UCSD-AML1 (cell line): Measurements from ENCODE around the gene EIF4G2.
A peak's percentile ranks its signal among the peaks of the same experiment; 100 is the strongest.
"Not testable (repeated sequence)": the region's sequence is repeated elsewhere in the genome, so short reads cannot be mapped to it uniquely, and the experiment has no call there.

ENCODE experiments used
- DNase-seq: peaks from one replicate; lab custom pipeline; 2025; ENCODE audit not compliant: unreplicated experiment; lab: John Stamatoyannopoulos, UW

EIF4G2 gene

DNA sequence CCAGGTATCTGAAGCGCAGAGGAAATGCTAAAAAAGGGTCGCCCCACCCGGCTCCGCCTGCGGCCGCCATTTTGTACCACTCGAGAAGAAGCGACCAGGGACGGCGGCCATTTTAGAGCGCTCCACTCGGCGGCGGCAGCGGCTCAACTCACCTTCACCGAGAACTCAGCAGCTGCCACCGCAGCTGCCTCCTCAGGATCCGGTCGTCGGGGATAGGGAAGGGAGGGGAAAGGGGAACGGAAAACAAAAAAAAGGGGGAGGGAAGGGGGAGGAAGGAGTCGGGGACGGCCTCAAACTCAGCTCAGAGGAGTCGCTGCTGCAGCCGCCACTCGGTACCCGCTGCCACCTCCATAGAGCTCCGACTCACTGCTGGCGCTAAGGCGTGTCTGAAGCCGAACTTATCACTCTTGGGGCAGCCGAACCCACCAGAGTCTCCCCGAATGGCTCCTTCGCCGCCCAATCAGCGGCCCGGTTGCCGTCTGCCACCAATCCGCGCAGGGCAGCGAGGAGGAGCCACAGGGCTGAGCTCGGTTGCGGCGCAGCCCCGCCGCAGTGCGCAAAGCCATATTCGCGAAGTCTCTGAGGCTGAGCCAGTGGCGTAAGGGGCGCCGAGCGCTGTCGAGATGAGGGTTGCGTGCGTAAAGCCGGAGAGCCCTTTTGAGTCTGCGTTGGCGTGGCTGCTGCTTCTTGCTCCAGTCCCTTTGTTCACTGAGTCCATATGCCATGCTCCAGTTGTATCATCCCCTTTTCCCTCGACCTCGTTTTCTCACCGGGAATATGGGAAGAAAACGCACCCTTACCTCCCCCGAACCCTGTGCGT lies at the start of gene EIF4G2:
TSS of gene EIF4G2 (minus strand) at position 374 of the 820 bp plus-strand sequence.
- peak; percentile 99 for DNase-seq

DNA sequence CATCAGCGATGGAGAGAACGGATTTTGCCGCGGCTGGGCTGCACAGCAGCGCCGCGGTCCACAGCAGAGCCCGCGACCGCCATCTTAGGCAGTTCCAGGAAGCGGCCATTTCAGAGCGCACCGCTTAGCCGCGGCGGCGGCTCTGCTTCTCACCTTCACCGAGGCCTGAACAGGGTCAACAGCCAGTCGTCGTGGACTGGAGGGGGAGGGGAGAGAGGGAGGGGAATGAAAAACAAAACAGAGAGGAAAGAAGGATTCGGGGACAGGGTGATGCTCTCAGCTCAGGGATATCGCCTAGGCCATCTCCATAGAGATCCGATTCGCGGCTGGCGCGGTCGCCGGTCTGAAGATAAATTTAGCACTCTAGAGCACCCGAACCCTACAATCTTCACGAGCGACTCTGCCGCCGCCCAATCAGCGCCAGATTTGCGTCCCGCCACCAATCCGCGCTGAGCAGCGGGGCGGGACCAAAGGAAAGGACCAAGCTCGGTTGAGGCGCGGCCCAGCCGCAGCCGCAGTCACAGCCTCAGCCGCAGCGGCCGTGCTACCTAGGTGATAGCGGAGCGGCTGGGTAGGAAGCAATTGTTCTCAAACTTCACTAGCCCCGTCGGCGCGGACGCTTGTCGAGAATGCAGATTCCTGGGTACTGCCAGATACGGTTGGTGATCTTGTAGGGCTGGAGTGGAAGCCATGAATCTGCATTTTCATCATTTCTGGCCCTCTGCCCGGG lies 49.1 kb upstream of the EIF4G2 start, which contains the start of gene ZBED5:
TSS of gene ZBED5 (minus strand) at position 345 of the 730 bp plus-strand sequence. CDS start 3,108 bp downstream, outside the sequence.
- DNase-seq = peak; percentile 98

DNA sequence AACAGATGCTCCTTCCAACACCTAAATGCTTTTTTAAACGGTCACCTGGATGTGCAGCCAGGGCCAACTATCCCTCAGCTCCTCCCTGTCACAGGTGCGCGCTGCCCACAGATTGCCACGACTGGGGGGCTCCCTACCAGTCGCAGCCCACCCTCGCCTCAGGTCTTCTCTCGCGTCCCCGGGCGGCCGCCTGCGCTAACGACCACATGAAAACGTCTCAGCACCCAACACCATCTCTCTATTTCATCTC lies 48.7 kb upstream of the EIF4G2 start:
- DNase-seq = no peak

DNA sequence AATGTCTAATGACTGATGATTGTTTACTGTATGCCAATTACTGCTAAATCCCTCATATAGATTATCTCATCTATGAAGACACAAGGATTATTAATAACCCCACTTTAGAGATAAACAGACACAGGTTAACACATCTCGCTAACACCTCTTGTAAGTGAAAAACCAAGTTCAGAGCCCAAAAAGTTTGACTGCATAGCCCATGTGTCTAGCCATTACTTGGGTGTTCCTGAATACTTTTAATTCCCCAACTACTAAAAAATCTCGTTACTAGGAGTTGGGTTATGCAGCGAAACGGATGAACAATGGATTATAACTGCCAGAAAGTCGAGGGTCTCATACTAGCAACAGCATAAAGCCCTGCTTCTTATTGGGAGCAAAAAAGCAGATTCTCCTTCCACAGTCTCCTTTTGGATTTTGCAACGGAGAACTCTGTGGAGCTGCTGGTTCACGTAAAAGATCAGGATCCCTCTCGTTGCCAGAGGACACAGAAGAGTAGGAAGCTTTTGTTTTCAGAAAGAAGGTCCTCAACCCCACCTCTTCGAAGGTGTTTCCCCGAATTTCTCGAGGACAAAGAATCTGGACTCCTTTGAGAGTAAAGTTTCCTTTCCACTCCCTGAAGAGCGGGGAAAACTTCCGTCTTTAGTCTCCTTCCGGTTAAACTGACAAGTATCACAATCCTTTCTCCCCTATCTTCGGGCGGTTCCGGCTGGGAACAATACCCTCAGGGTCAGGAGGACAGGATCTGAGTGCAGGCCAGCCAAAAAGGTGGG lies 48.1 kb upstream of the EIF4G2 start:
- DNase-seq = no peak

DNA sequence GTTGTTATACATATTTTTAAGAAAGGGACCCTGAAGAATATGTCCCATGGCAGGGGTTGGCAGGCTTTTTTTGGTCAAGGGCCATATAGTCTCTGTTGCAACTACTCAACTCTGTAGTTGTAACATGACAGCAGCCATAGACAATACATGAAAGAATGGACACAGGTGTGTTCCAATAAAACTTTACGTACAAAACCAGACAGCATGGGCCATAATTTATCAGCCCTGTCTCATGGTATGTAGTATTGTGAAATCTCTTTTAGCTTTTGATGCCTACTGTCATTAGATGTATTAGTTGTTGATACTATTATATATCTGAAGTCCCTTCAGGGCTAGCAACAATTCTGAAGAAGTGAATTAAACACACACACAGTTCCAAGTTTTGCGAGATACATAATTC lies 46.6 kb upstream of the EIF4G2 start:
- DNase-seq = no peak

DNA sequence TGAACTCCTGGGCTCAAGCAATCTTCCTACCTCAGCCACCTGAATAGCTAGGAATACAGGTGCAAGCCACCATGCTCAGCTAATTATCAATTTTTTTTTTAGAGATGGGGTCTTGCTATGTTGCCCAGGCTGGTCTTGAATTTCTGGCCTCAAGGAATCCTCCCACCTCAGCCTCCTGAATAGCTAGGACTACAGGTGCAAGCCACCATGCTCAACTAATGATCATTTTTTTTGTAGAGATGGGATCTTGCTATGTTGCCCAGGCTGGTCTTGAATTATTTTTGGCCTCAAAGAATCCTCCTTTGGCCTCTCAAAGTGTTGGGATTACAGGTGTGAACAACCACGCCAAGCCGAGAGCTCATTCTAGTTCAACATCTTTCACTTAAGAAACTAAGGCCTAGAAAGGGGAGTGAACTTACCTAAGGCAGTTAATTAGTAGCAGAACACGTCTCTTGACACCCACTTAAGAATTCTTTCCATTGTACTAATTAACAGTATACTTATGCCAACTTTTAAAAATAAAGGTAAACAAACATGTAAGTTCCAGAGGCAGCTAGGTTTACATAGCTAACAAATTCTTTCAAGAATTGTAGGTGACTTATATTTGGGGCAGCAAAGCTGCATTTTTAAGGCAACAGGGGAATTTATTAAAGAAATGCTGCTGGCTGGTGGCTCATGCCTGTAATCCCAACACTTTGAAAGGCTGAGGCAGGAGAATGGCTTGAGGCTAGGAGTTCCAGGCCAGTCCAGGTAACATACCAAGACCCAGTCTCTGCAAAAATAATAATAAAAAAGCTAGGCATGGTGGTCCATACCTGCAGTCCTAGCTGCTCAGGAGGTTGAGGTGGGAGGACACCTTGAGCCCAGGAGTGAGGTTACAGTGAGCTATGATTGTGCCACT lies 39.5 kb upstream of the EIF4G2 start:
- no peak for DNase-seq

DNA sequence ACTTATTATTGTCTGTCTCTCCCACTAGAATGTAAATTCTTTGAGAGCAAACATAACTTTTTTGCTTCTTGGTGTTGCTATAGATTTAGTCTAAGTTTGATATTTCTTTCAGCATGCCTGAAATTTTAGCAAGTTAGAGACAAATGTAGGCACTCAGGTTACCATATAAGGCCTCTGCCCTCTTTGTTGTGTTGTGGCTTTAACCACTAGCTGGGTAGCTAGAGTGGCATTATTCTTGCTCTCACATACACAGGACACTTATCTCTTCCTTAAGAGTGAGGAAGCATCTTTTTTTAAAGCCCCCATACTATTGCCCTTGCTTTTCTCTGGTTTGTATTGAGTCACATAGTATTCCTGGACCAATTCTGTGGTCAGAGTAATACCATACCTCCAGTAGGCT lies 37.9 kb upstream of the EIF4G2 start:
- DNase-seq = no peak

DNA sequence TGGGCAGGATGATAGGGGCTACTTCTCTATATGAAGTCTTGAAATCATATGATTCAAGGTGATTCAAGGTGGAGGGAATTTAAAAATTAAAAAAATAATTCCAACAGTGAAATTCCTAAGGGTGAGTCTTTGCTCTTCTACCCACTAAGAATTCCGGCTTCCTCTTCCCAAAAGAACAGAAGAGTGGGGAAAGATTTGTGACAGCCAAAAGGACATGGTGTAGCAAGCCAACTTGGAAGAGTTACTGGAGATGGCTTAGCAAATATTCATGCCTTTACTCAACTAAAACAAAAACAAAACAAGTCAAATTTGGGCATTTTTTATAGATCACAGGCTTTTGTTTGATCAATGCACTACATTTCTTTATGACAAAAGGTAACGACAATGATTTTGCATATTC lies 36.9 kb upstream of the EIF4G2 start:
- no peak for DNase-seq

DNA sequence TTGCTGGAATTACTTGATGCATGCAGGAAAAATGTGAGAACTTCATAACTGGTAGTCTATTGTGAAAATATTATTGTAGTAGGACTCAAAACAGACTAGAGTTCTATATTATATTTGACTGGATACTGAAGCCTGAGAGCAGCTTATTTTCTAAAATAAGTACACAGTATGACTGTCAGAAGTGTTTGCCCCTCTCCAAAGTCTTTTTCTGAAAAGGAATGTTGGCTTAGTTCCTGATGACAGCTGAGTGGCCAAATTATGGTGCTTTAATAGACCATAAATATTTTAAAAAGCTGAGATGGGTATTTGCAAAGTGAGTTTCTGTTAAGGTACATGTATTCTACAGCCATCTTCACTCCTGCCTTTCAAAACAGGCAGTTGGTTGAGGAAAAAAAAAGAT lies 36.1 kb upstream of the EIF4G2 start:
- no peak for DNase-seq

DNA sequence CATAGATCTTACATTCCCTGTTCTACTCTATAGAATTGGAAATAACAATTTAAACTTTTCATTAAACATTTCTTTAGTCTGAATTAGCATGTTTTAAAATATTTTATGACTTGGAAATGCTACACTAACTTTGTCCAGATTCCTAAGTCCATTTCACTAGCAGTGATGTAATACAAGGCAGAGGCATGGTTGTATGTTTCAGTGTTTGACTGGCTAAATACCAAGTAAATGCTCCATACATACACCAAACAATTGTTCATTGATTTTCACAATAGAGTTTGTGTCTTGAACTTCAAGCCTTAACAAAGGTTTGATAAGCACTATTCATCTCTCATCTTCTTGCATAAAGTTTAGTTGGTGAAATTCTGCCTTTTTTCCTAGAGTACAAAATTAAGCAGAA lies 35.6 kb upstream of the EIF4G2 start:
- no peak for DNase-seq

DNA sequence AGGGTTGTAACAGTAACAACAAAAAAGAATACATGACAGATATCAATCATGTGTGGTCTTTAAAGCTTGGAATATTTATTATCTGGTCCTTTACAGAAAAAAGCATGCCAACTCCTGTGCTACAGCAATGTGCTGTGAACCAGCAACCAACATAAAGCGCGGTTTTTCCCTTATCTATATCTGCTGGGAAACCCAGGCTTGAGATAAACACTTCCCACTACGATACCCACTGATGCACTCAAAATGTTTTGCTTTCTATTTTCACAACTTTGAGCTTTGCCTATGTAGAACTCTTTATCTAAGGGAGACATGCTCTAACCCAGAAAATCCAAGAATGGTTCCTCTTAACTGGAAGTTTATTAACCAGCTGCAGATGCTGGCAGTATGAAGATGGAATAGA lies 30.2 kb upstream of the EIF4G2 start:
- no peak for DNase-seq

DNA sequence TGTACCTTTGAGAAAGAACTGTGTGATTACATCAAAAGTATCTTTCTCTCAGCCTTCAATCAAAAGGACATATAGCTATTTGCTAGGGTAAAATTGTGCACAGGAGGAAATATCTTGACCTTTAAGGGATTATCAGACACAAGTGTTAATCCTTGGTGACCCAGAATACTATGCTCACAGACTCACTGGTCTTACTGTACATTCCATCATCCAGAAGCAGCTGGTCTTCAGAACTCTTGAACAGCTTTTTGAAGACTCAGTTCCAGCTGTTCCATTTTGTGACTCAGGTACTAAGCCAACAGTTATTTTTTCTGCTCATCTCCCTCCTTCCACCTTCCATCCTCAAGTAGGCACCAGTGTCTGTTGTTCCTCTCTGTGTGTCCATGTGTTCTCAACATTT lies 29.4 kb upstream of the EIF4G2 start:
- DNase-seq = no peak

DNA sequence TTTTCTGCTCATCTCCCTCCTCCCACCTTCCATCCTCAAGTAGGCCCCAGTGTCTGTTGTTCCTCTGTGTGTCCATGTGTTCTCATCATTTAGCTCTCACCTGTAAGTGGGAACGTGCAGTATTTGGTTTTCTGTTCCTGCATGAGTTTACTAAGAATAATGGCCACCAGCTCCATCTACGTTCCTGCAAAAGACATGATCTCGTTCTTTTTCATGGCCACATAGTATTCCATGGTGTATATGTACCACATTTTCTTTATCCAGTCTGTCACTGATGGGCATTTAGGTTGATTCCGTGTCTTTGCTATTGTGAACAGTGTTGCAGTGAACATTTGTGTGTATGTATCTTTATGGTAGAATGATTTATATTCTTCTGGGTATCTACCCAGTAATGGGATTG lies 28.2 kb upstream of the EIF4G2 start:
- DNase-seq = not testable (repeated sequence)

DNA sequence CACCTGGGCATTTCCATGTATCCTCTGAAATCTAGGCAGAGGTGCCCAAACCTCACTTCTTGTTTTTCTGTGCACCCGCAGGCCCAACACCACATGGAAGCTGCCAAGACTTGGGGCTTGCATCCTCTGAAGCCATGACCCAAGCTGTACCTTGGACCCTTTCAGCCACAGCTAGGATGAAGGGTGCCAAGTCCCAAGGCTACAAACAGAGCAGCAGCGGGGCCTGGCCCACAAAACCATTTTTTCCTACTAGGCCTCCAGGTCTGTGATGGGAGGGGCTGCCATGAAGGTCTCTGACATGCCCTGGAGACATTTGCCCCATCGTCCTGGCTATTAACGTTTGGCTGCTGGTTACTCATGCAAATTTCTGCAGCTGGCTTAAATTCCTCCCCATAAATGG lies 20.4 kb upstream of the EIF4G2 start:
- no peak for DNase-seq

DNA sequence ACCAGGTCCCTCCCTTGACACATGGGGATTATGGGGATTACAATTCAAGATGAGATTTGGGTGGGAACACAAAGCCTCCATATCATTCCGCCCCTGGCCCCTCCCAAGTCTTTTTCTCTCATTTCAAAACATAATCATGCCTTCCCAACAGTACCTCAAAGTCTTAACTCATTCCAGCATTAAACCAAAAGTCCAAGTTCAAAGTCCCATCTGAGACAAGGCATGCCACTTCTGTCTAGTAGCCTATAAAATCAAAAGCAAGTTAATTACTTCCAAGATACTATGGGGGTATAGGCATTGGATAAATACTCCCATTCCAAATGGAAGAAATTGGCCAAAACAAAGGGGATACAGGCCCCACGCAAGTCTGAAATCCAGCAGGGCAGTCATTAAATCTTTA lies 19.7 kb upstream of the EIF4G2 start:
- no peak for DNase-seq

DNA sequence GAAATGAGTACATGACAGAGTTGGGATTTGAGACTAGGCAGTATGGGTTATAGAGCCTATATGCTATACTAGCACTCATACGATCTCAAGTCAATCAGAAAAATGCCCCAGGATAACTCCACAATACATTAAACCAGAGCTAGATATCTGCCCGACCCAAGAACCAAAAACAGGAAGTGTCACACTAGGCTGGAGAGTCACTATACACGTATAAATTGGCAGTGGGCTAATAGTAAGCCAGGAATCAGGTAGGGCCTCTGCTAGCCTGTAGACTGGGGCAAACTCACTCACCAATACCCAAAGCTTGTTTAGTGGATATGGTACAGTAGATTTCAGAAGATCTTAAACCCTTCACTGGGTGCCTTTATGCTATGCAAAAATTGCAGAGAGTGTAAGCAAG lies 16.2 kb upstream of the EIF4G2 start:
- DNase-seq = no peak

DNA sequence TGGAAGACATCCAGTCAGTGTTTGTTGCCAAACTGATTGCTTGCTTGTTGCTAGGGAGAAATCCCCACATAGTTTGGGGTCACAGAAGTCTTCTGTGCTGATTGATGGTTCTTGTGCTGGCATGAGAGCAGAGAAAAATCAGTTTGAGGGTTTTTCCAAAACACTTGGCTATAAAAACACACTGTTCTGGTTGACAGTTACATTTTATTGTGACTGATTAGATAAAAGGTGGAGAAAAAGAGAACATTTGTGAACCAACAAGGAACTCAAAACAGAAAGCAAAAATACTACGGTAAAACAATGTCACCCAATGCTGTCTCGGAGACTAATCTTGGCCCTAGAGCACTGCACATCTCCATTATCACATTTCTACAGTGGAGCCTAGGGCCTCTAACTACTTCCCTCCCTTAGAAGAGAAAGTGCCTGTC lies 14.4 kb upstream of the EIF4G2 start:
- no peak for DNase-seq

DNA sequence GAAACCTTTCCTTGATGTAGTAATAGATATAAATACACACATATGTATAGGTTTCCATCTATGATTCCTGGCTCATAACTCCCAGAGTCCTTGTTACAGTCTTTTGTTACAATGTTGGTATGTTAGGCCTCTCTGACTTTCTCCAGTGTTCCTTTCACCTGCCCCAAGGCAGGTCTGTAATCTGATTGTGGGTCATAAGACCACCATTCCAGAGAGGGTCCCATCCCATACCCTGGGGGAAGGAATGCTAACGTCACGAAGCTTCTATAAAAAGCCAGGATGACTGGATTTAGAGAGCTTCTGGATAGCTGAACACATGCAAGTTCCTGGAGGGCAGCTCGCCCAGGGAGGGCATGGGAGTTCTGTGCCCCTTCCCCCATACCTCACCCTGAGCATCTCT lies 13.8 kb upstream of the EIF4G2 start:
- DNase-seq = not testable (repeated sequence)

DNA sequence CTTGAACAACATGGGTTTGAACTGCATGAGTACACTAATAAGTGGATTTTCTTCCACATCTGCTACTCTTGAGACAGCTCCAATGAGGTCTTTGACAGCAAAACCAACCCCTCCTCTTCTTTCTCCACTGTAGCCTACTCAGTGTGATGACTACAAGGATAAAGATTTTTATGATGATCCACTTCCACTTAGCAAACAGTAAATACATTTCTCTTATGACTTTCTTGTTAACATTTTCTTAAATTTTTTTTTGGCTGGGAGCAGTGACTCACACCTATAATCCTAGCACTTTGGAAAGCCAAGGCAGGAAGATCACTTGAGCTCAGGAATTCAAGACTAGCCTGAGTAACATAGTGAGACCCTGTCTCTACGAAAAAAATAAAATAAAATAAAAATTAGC lies 9.9 kb upstream of the EIF4G2 start:
- DNase-seq = no peak

DNA sequence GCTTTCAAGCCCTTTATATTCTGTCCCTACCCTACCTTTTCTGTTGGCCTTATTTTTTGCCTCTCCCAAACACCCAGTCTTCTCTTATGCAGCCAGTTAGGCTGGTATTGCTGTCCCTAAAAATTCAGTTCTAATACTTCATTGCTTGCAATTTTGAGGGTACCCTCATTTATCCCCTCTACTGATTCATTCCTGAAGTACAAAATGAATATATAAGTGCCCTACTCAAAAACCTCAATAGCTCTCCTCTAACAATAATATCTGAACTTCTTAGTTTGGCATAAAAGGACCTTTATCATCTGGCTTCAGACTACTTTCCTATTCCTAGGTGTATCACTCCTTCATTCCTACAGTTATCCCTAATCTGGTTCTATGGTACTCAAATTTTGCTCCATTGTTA lies 5.2 kb upstream of the EIF4G2 start:
- no peak for DNase-seq
